Keratinocyte (primary cell): ENCODE measurements around the gene NTSR1. TPM values are rescaled to one million over a fixed set of nuclear protein-coding genes. Genes with fewer than 3 reads are reported as not detected.

Experiments used
- DNase-seq: peaks from one replicate; pipeline ENCODE4 v3.0.0-alpha.2; 2011; ENCODE audit warnings: low read depth, missing footprints, low spot score
- FAIRE-seq: peaks from 2 replicates; lab custom pipeline; 2011; peaks lifted over from hg19 to GRCh38; lab: Jason Lieb, UNC
- H2AFZ ChIP-seq: 2 replicates; pipeline ENCODE4 v1.6.0; 2012; ENCODE audit warnings: low read length, control low read depth, inconsistent platforms; ENCODE audit not compliant: control insufficient read depth
- H3K27ac ChIP-seq: 2 replicates; pipeline ENCODE4 v1.5.1; 2011; ENCODE audit warnings: low read length; ENCODE audit not compliant: control insufficient read depth, insufficient read depth
- H3K27me3 ChIP-seq: 3 replicates; pipeline ENCODE4 v1.6.0; 2011; ENCODE audit warnings: low read length; ENCODE audit not compliant: control insufficient read depth, insufficient read depth; ENCODE audit errors: extremely low read depth
- H3K36me3 ChIP-seq, 2 experiments: 2 replicates in 1 of 2; 3 replicates in 1 of 2; pipeline ENCODE4 v1.5.1; 2011; ENCODE audit warnings: low read length in 2 of 2, mild to moderate bottlenecking in 1 of 2; ENCODE audit not compliant: control insufficient read depth in 2 of 2, insufficient read depth in 2 of 2; ENCODE audit errors: extremely low read depth in 1 of 2
- H3K4me1 ChIP-seq: 3 replicates; pipeline ENCODE4 v1.5.1; 2011; ENCODE audit warnings: low read length; ENCODE audit not compliant: control insufficient read depth, insufficient read depth; ENCODE audit errors: extremely low read depth
- H3K4me2 ChIP-seq: 3 replicates; pipeline ENCODE4 v1.6.0; 2011; ENCODE audit warnings: low read depth, low read length; ENCODE audit not compliant: control insufficient read depth, insufficient read depth; ENCODE audit errors: extremely low read depth
- H3K4me3 ChIP-seq, 3 experiments: fragments of 200-600 bp in 1 of 3; sonication (generic) in 1 of 3; 2 replicates in 2 of 3; 3 replicates in 1 of 3; pipeline ENCODE4 v1.5.1; 2011 to 2016; ENCODE audit warnings: low read length in 3 of 3, mild to moderate bottlenecking in 3 of 3, control low read depth in 2 of 3, inconsistent platforms in 1 of 3, low read depth in 1 of 3, mixed read lengths in 1 of 3, mixed run types in 1 of 3, moderate library complexity in 1 of 3; ENCODE audit not compliant: control insufficient read depth in 2 of 3, insufficient read depth in 2 of 3; ENCODE audit errors: extremely low read depth in 1 of 3
- H3K79me2 ChIP-seq: 2 replicates; pipeline ENCODE4 v1.6.0; 2012; ENCODE audit warnings: low read length; ENCODE audit not compliant: control insufficient read depth, insufficient read depth
- H3K9ac ChIP-seq: 3 replicates; pipeline ENCODE4 v1.6.0; 2011; ENCODE audit warnings: low read length; ENCODE audit not compliant: control insufficient read depth, insufficient read depth; ENCODE audit errors: extremely low read depth
- H3K9me1 ChIP-seq: 3 replicates; pipeline ENCODE4 v1.6.0; 2011; ENCODE audit warnings: low read length; ENCODE audit not compliant: control insufficient read depth, insufficient read depth; ENCODE audit errors: extremely low read depth
- H3K9me3 ChIP-seq: 2 replicates; pipeline ENCODE4 v1.5.1; 2012; ENCODE audit warnings: low read depth, low read length; ENCODE audit not compliant: control insufficient read depth
- H4K20me1 ChIP-seq: 3 replicates; pipeline ENCODE4 v1.6.0; 2011; ENCODE audit warnings: low read length; ENCODE audit not compliant: control insufficient read depth, insufficient read depth; ENCODE audit errors: extremely low read depth
- CTCF ChIP-seq, 3 experiments: IDR thresholded peaks in 1 of 3; conservative IDR thresholded peaks in 1 of 3; optimal IDR thresholded peaks in 1 of 3; 2 replicates in 2 of 3; 3 replicates in 1 of 3; pipeline versions ENCODE3 to v1.5.1; 2011; ENCODE audit warnings: low read length in 3 of 3, mild to moderate bottlenecking in 3 of 3, moderate library complexity in 2 of 3, control low read depth in 1 of 3, inconsistent platforms in 1 of 3; ENCODE audit not compliant: insufficient read depth in 2 of 3; ENCODE audit errors: extremely low read depth in 1 of 3
- EZH2 ChIP-seq: IDR thresholded peaks from one replicate; pipeline ENCODE4 v1.6.1; 2012; ENCODE audit warnings: inconsistent platforms, mild to moderate bottlenecking, low read length, moderate library complexity
- dilution Hi-C: fragments of 300-500 bp; cut with MboI; formaldehyde crosslinking; loops from one replicate; pipeline ENCODE4 v1.7.0; 2020; ENCODE audit warnings: low sequenced_read_pairs; ENCODE audit not compliant: extremely low pct_ligation_motif_present
- polyA plus RNA-seq, 5 experiments: library from polyadenylated mRNA; depleted of rRNA in 3 of 5; stranded (reverse) in 3 of 5; stranded (forward) in 1 of 5; unstranded in 1 of 5; fragments of >200 nt; gene quantifications; 1 replicate in 1 of 5; 2 replicates in 3 of 5; 3 replicates in 1 of 5; pipeline versions ENCODE4 v1.2.1 to v1.2.3, GENCODE V29; 2011 to 2012; ENCODE audit warnings: missing spikeins in 2 of 5, low read depth in 1 of 5, low replicate concordance in 1 of 5

The NTSR1 gene
- polyA plus RNA-seq, 1 donor (not counting 4 experiments of a cell fraction or from before 2014, with no cell fraction given): 0.55 TPM

DNA sequence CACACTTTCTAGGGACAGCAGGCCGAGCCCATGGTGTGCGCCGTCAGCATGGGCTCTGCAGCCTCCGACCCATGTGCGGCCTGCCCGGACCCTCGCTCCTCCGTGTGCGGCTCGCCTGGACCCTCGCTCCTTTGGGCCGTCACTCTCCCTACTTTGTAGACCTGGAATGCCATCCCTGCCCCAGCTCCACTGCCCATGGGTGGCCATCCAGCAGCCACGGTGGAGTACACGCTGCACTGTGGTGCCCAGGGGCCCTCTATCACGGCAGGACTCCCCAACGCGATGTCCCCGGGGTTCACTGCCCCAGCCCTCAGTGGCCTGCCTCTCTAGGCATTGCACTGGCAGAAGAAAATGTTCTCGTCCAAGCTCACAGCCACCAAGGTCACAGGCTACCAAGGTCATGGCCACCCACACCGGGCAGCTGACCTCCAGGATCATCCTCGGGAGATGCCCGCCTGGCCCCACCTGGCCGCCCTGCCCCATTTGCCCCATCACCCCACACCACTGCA, 63.5 kb downstream of the NTSR1 start:
- Histone ChIP-seq H3K4me2 (peak overlapping the region; percentile 58), H3K4me1 (peaks cover 33% of the 10 kb centered on the region), H3K4me3 (peak overlapping the region in 1 of 3 experiments; percentile 38), H4K20me1 (no peaks in the 10 kb centered on the region), H3K9ac (peak overlapping the region; percentile 36), H2AFZ (no peak overlapping the region), H3K79me2 (no peaks in the 10 kb centered on the region), H3K9me1 (no peaks in the 10 kb centered on the region), H3K9me3 (no peaks in the 10 kb centered on the region), H3K27me3 (peaks cover under 1% of the 10 kb centered on the region), H3K36me3 (no peaks in the 10 kb centered on the region), H3K27ac (no peak overlapping the region)
- TF ChIP-seq CTCF (optimal IDR thresholded peaks at IDR 0.05 in 1 of 3, IDR thresholded peaks at IDR 0.05 in 1 of 3, conservative IDR thresholded peaks at IDR 0.05 in 1 of 3; ENCODE audit: extremely low read depth in 1 of 3, insufficient read depth in 2 of 3, low read length in 3 of 3) (no peak), EZH2 (no peak)
- dilution Hi-C loops: no loop called here
- FAIRE-seq (no peak), DNase-seq (no peak)

DNA sequence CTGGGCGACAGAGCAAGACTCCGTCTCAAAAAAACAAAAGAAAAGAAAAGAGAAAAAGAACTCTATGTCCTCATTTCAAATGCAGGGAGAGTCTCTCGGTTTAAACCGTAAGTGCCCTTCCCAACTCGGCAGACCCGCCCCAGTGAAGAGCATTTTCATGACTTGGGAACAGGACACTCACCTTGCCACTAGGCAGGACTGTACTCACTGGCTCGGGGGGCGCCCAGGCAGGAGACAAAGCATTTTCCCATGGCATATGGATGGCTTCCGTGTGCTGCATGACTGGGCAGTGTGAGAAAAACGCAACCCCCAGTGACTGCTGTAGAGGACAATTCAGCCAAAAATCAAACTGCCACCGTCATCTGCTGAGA, 64.0 kb downstream of the NTSR1 start:
- dilution Hi-C loops: no loop called here
- Histone ChIP-seq H3K4me2 (peak overlapping the region; percentile 58), H3K36me3 (no peaks in the 10 kb centered on the region), H3K79me2 (no peaks in the 10 kb centered on the region), H2AFZ (no peak overlapping the region), H3K4me1 (peaks cover 33% of the 10 kb centered on the region), H3K9ac (peak overlapping the region; percentile 36), H3K27ac (peak overlapping the region; percentile 7), H4K20me1 (no peaks in the 10 kb centered on the region), H3K27me3 (no peaks in the 10 kb centered on the region), H3K9me3 (no peaks in the 10 kb centered on the region), H3K4me3 (peak overlapping the region in 1 of 3 experiments; percentile 38), H3K9me1 (no peaks in the 10 kb centered on the region)
- DNase-seq (no peak), FAIRE-seq (no peak)
- TF ChIP-seq CTCF (optimal IDR thresholded peaks at IDR 0.05 in 1 of 3, IDR thresholded peaks at IDR 0.05 in 1 of 3, conservative IDR thresholded peaks at IDR 0.05 in 1 of 3; ENCODE audit: extremely low read depth in 1 of 3, insufficient read depth in 2 of 3, low read length in 3 of 3): no peak
- TF ChIP-seq EZH2: no peak
